Loucy (cell line): Measurements from ENCODE around the gene SERPINI2.

Source experiments
- H2AFZ ChIP-seq: fragments of 200-600 bp; sonication (generic); 2 replicates; pipeline ENCODE4 v1.6.0; 2016; ENCODE audit warnings: antibody characterized with exemption, mild to moderate bottlenecking, low read length, moderate library complexity
- H3F3A ChIP-seq: fragments of 200-600 bp; 2 replicates; pipeline ENCODE4 v1.6.0; 2016; ENCODE audit warnings: antibody characterized with exemption, low read depth, mild to moderate bottlenecking
- H3K27me3 ChIP-seq: fragments of 200-600 bp; sonication (generic); 2 replicates; pipeline ENCODE4 v1.6.1; 2014; ENCODE audit warnings: low read length, mild to moderate bottlenecking; ENCODE audit not compliant: insufficient read depth, poor library complexity, severe bottlenecking
- H3K36me3 ChIP-seq: fragments of 200-600 bp; sonication (generic); 2 replicates; pipeline ENCODE4 v1.6.1; 2016; ENCODE audit warnings: low read length; ENCODE audit not compliant: insufficient read depth
- H3K4me1 ChIP-seq: fragments of 200-600 bp; sonication (generic); 2 replicates; pipeline ENCODE4 v1.5.1; 2014; ENCODE audit warnings: low read length, mild to moderate bottlenecking; ENCODE audit not compliant: insufficient read depth, poor library complexity, severe bottlenecking
- H3K4me2 ChIP-seq: fragments of 200-600 bp; sonication (generic); 2 replicates; pipeline ENCODE4 v1.6.0; 2014; ENCODE audit warnings: antibody characterized with exemption, low read length, low read depth, mild to moderate bottlenecking; ENCODE audit not compliant: poor library complexity, severe bottlenecking
- H3K4me3 ChIP-seq: fragments of 200-600 bp; sonication (generic); 2 replicates; pipeline ENCODE4 v1.5.1; 2014; ENCODE audit warnings: low read length, mild to moderate bottlenecking, mixed read lengths; ENCODE audit not compliant: poor library complexity, severe bottlenecking
- H3K79me2 ChIP-seq: fragments of 200-600 bp; sonication (generic); 2 replicates; pipeline ENCODE4 v1.6.1; 2014; ENCODE audit warnings: low read length; ENCODE audit not compliant: insufficient read depth
- H3K9ac ChIP-seq: fragments of 200-600 bp; sonication (generic); 2 replicates; pipeline ENCODE4 v1.6.0; 2014; ENCODE audit warnings: mild to moderate bottlenecking, low read depth, low read length, moderate library complexity; ENCODE audit not compliant: poor library complexity, severe bottlenecking
- H3K9me2 ChIP-seq: fragments of 200-600 bp; sonication (generic); replicated peaks from 2 replicates; pipeline ENCODE4 v1.6.1; 2016; ENCODE audit warnings: low read depth, low read length, mixed read lengths
- H3K9me3 ChIP-seq: fragments of 200-600 bp; sonication (generic); 2 replicates; pipeline ENCODE4 v1.6.1; 2014; ENCODE audit warnings: mild to moderate bottlenecking, antibody characterized with exemption, low read length, low read depth; ENCODE audit not compliant: insufficient read depth
- H4K20me1 ChIP-seq: fragments of 200-600 bp; sonication (generic); 2 replicates; pipeline ENCODE4 v1.6.0; 2014; ENCODE audit warnings: antibody characterized with exemption, low read length, mild to moderate bottlenecking; ENCODE audit not compliant: insufficient read depth, poor library complexity, severe bottlenecking
- CTCF ChIP-seq: fragments of 200-600 bp; sonication (generic); conservative IDR thresholded peaks from 2 replicates; pipeline ENCODE4 v1.5.1; 2014; ENCODE audit warnings: mild to moderate bottlenecking, antibody characterized with exemption, low read length
- EZH2phosphoT487 ChIP-seq: fragments of 200-600 bp; IDR thresholded peaks from 2 replicates; pipeline ENCODE4 v1.6.1; 2018; ENCODE audit warnings: antibody characterized with exemption, mild to moderate bottlenecking, moderate library complexity, borderline replicate concordance

The SERPINI2 gene

GRCh38 chr3:167483708-167484475 is 10.1 kb upstream of the SERPINI2 start:
- Histone ChIP-seq H3K27me3 (no peaks in the 10 kb centered on the region), H3K36me3 (no peaks in the 10 kb centered on the region), H3K4me3 (no peak overlapping the region), H3F3A (no peaks in the 10 kb centered on the region), H3K9me2 (no peaks in the 10 kb centered on the region), H3K79me2 (no peaks in the 10 kb centered on the region), H2AFZ (no peak overlapping the region), H4K20me1 (no peaks in the 10 kb centered on the region), H3K9ac (no peak overlapping the region), H3K9me3 (no peaks in the 10 kb centered on the region), H3K4me1 (no peaks in the 10 kb centered on the region), H3K4me2 (no peak overlapping the region)
- TF ChIP-seq EZH2phosphoT487 (no peak), CTCF (no peak)

- Histone ChIP-seq H3K27me3 (no peaks in the 10 kb centered on the region), H3K79me2 (no peaks in the 10 kb centered on the region), H3K4me1 (no peaks in the 10 kb centered on the region), H3K9ac (no peak overlapping the region), H3K9me3 (no peaks in the 10 kb centered on the region), H3K4me2 (no peak overlapping the region), H3K4me3 (no peak overlapping the region), H3K9me2 (0 out of 2 replicates have a peak, but pooled peaks cover 3% of the 10 kb centered on the region), H3F3A (no peaks in the 10 kb centered on the region), H4K20me1 (no peaks in the 10 kb centered on the region), H2AFZ (no peak overlapping the region), H3K36me3 (no peaks in the 10 kb centered on the region)
- TF ChIP-seq EZH2phosphoT487 (no peak), CTCF (no peak)
Observed at GRCh38 chr3:167481164-167481563, 7.3 kb upstream of the SERPINI2 start.

- no peaks in the 10 kb centered on the region for H3F3A ChIP-seq
- no peak overlapping the region for H3K4me3 ChIP-seq
- no peaks in the 10 kb centered on the region for H3K4me1 ChIP-seq
- H4K20me1 ChIP-seq, result no peaks in the 10 kb centered on the region
- H3K79me2 ChIP-seq, result no peaks in the 10 kb centered on the region
- no peaks in the 10 kb centered on the region for H3K9me3 ChIP-seq
- no peak overlapping the region for H3K9ac ChIP-seq
- H3K4me2 ChIP-seq, result no peak overlapping the region
- no peaks in the 10 kb centered on the region for H3K36me3 ChIP-seq
- no peak for TF ChIP-seq CTCF
- TF ChIP-seq EZH2phosphoT487, result no peak
- no peak overlapping the region for H2AFZ ChIP-seq
- H3K27me3 ChIP-seq, result no peaks in the 10 kb centered on the region
- H3K9me2 ChIP-seq, result 0 out of 2 replicates have a peak, but pooled peaks cover 3% of the 10 kb centered on the region
Observed at GRCh38 chr3:167480748-167481147, 6.9 kb upstream of the SERPINI2 start.
